OCI-LY7 (cell line): ENCODE results near the gene FBXW7. TPM values are rescaled to one million over a fixed set of nuclear protein-coding genes. Genes with fewer than 3 reads are reported as not detected.

Experiments used
- BruUV-seq: library from RNA; stranded (reverse); fragments of 400-500 nt; replicated peaks from 2 replicates; lab custom pipeline; 2021; lab: Mats Ljungman, UMichigan
- CTCF ChIA-PET: fragments of 300-600 bp; sonication (Branson Sonifier 250); formaldehyde crosslinking; loops from one replicate; lab custom pipeline; 2022; ENCODE audit warnings: antibody characterized with exemption; ENCODE audit not compliant: unreplicated experiment; lab: Charles Lee
- POLR2A ChIA-PET: fragments of 300-600 bp; sonication (Branson Sonifier 250); formaldehyde crosslinking; loops from one replicate; lab custom pipeline; 2022; ENCODE audit warnings: antibody characterized with exemption; lab: Charles Lee
- DNase-seq: peaks from one replicate; pipeline ENCODE4 v3.0.0-alpha.2; 2015; ENCODE audit warnings: low spot score
- H2AFZ ChIP-seq: fragments of 200-600 bp; sonication (generic), shearing (Covaris generic); 2 replicates; pipeline ENCODE4 v1.6.1; 2014; ENCODE audit warnings: mild to moderate bottlenecking, antibody characterized with exemption, low read length, moderate library complexity
- H3K27ac ChIP-seq: fragments of 200-600 bp; sonication (generic); 2 replicates; pipeline ENCODE4 v1.5.1; 2014; ENCODE audit warnings: mixed run types, low read depth, mild to moderate bottlenecking, moderate library complexity, low read length, inconsistent platforms; ENCODE audit not compliant: poor library complexity, severe bottlenecking
- H3K36me3 ChIP-seq: fragments of 200-600 bp; sonication (generic); 2 replicates; pipeline ENCODE4 v1.6.1; 2014; ENCODE audit warnings: mild to moderate bottlenecking, antibody characterized with exemption, low read length, moderate library complexity, mixed read lengths; ENCODE audit not compliant: insufficient read depth
- H3K4me1 ChIP-seq: fragments of 200-600 bp; sonication (generic); 2 replicates; pipeline ENCODE4 v1.5.1; 2014; ENCODE audit warnings: mild to moderate bottlenecking, low read length; ENCODE audit not compliant: insufficient read depth, poor library complexity, severe bottlenecking
- H3K4me2 ChIP-seq: fragments of 200-600 bp; sonication (generic); 2 replicates; pipeline ENCODE4 v1.6.1; 2014; ENCODE audit warnings: mild to moderate bottlenecking, low read length
- H3K4me3 ChIP-seq: fragments of 200-600 bp; sonication (generic); 2 replicates; pipeline ENCODE4 v1.5.1; 2014; ENCODE audit warnings: mild to moderate bottlenecking, low read depth, low read length; ENCODE audit not compliant: poor library complexity, severe bottlenecking
- H3K79me2 ChIP-seq: fragments of 200-600 bp; sonication (generic); 2 replicates; pipeline ENCODE4 v1.6.1; 2016; ENCODE audit warnings: low read depth, mild to moderate bottlenecking, low read length, moderate library complexity, mixed read lengths; ENCODE audit not compliant: insufficient read depth
- H3K9me2 ChIP-seq: fragments of 200-600 bp; sonication (generic); 2 replicates; pipeline ENCODE4 v1.6.1; 2016; ENCODE audit warnings: mild to moderate bottlenecking, low read length, mixed read lengths; ENCODE audit not compliant: insufficient read depth
- H3K9me3 ChIP-seq: fragments of 200-600 bp; sonication (generic); 2 replicates; pipeline ENCODE4 v1.6.1; 2014; ENCODE audit warnings: mild to moderate bottlenecking, mixed run types, low read length, mixed read lengths
- H4K20me1 ChIP-seq: fragments of 200-600 bp; sonication (generic); 2 replicates; pipeline ENCODE4 v1.6.1; 2014; ENCODE audit warnings: mild to moderate bottlenecking, antibody characterized with exemption, low read length, moderate library complexity, mixed read lengths; ENCODE audit not compliant: insufficient read depth
- EZH2phosphoT487 ChIP-seq: fragments of 200-600 bp; sonication (generic); IDR thresholded peaks from 2 replicates; pipeline ENCODE4 v1.6.1; 2018; ENCODE audit warnings: low read depth, borderline replicate concordance, mild to moderate bottlenecking, mixed run types, antibody characterized with exemption, low read length, moderate library complexity, mixed read lengths
- intact Hi-C: fragments of 100-400 bp; cut with micrococcal nuclease; formaldehyde crosslinking; loops from one replicate; pipeline ENCODE4 v1.10.0; 2022; ENCODE audit not compliant: unreplicated experiment
- total RNA-seq, 2 experiments: library from RNA; depleted of rRNA in 1 of 2; stranded (reverse); fragments of >200 nt in 1 of 2; shearing (Covaris generic) in 1 of 2; gene quantifications; 2 replicates each; pipeline ENCODE4 v1.2.3, GENCODE V29; 2014 to 2022
- TF ChIP-seq, protein P1 (sequence below): fragments of 200-600 bp; sonication (generic); conservative IDR thresholded peaks from 2 replicates; pipeline ENCODE4 v1.5.1; 2014; ENCODE audit warnings: mild to moderate bottlenecking, antibody characterized with exemption, low read length, moderate library complexity, mixed read lengths

FBXW7 gene
- total RNA-seq, 2 experiments from 2014 or later = 58.8 to 102 TPM

GRCh38 chr4:152476796-152477195, 59.1 kb downstream of the FBXW7 start:
- ChIA-PET CTCF (no interaction called here), POLR2A (interaction anchor here (1.1 to 1.7 kb wide), 4 partner anchors 14 to 28 kb away, joined by 3 to 5 read pairs (median 4); no protein-coding TSS in a partner anchor)
- Histone ChIP-seq H3K27ac (no peak overlapping the region), H3K9me2 (no peaks in the 10 kb centered on the region), H3K9me3 (peaks cover 10% of the 10 kb centered on the region; the same call in 1 of the 2 replicates), H3K4me2 (no peak overlapping the region), H3K79me2 (peaks cover 89% of the 10 kb centered on the region), H4K20me1 (peaks cover 15% of the 10 kb centered on the region; the same call in 1 of the 2 replicates), H3K4me1 (no peaks in the 10 kb centered on the region), H3K4me3 (no peak overlapping the region), H2AFZ (no peak overlapping the region), H3K36me3 (peaks cover 14% of the 10 kb centered on the region)
- DNase-seq = no peak
- TF ChIP-seq, protein P1, sequence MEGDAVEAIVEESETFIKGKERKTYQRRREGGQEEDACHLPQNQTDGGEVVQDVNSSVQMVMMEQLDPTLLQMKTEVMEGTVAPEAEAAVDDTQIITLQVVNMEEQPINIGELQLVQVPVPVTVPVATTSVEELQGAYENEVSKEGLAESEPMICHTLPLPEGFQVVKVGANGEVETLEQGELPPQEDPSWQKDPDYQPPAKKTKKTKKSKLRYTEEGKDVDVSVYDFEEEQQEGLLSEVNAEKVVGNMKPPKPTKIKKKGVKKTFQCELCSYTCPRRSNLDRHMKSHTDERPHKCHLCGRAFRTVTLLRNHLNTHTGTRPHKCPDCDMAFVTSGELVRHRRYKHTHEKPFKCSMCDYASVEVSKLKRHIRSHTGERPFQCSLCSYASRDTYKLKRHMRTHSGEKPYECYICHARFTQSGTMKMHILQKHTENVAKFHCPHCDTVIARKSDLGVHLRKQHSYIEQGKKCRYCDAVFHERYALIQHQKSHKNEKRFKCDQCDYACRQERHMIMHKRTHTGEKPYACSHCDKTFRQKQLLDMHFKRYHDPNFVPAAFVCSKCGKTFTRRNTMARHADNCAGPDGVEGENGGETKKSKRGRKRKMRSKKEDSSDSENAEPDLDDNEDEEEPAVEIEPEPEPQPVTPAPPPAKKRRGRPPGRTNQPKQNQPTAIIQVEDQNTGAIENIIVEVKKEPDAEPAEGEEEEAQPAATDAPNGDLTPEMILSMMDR = no peak
- TF ChIP-seq EZH2phosphoT487 = no peak
- intact Hi-C loops = no loop called here
- BruUV-seq = no TSS peak

GRCh38 chr4:152471251-152471792, 64.6 kb downstream of the FBXW7 start:
- Histone ChIP-seq H3K4me1 (no peaks in the 10 kb centered on the region), H3K27ac (no peak overlapping the region), H2AFZ (no peak overlapping the region), H3K79me2 (peaks cover 84% of the 10 kb centered on the region), H3K4me2 (no peak overlapping the region), H3K9me2 (no peaks in the 10 kb centered on the region), H3K9me3 (peaks cover 4% of the 10 kb centered on the region; the same call in 1 of the 2 replicates), H3K4me3 (no peak overlapping the region), H4K20me1 (peaks cover 4% of the 10 kb centered on the region; the same call in 1 of the 2 replicates), H3K36me3 (no peaks in the 10 kb centered on the region)
- POLR2A ChIA-PET = interaction anchor here (0.8 to 1.7 kb wide), 4 partner anchors 9 to 175 kb away, joined by 4 to 14 read pairs (median 10); no protein-coding TSS in a partner anchor
- no TSS peak for BruUV-seq
- no peak for TF ChIP-seq EZH2phosphoT487
- TF ChIP-seq, protein P1 = no peak
- CTCF ChIA-PET = no interaction called here
- intact Hi-C loops = no loop called here
- no peak for DNase-seq

DNA sequence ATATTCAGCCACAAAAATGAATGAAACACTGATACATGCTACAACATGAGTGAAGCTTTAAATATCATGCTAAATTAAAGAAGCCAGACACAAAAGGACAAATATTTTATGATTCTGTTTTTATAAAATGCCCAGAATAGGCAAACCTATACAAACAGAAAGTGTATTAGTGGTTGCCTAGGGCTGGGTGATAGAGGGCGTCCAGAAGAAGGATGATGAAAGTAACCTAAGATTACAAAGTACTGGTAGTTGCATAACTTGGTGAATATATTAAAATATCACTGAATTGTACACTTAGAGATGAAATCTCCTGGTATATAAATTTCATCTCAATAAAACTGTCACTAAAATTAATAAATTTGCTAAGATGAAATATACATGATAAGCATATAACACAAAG, 67.5 kb downstream of the FBXW7 start:
- Histone ChIP-seq H3K4me2 (no peak overlapping the region), H2AFZ (no peak overlapping the region), H3K79me2 (peaks cover 86% of the 10 kb centered on the region), H3K4me3 (no peak overlapping the region), H3K9me3 (peaks cover 4% of the 10 kb centered on the region; the same call in 1 of the 2 replicates), H3K27ac (no peak overlapping the region), H3K36me3 (no peaks in the 10 kb centered on the region), H3K4me1 (peaks cover 20% of the 10 kb centered on the region), H4K20me1 (peaks cover 6% of the 10 kb centered on the region; the same call in 1 of the 2 replicates), H3K9me2 (no peaks in the 10 kb centered on the region)
- no TSS peak for BruUV-seq
- intact Hi-C loops = no loop called here
- no peak for DNase-seq
- TF ChIP-seq EZH2phosphoT487 = no peak
- TF ChIP-seq, protein P1 = no peak
- ChIA-PET POLR2A (no interaction called here), CTCF (no interaction called here)
